HepG2 (cell line): ENCODE measurements around the gene ALG10. TPM values are rescaled to one million over a fixed set of nuclear protein-coding genes. Genes with fewer than 3 reads are reported as not detected.
A peak's percentile ranks its signal among the peaks of the same experiment; 100 is the strongest.

Source experiments
- AKNA ChIP-seq: sonication (generic); formaldehyde crosslinking; IDR thresholded peaks from 2 replicates; pipeline ENCODE4 v1.4.0; 2020; ENCODE audit warnings: missing genetic modification reagents, borderline replicate concordance
- EZH2 ChIP-seq: conservative IDR thresholded peaks from 2 replicates; pipeline ENCODE4 v1.6.1; 2012; ENCODE audit warnings: mild to moderate bottlenecking, low read depth, low read length, moderate library complexity
- FOXO1 ChIP-seq: sonication (generic); formaldehyde crosslinking; IDR thresholded peaks from 2 replicates; pipeline ENCODE4 v1.4.0; 2020; ENCODE audit warnings: missing genetic modification reagents
- HOMEZ ChIP-seq: IDR thresholded peaks from 2 replicates; pipeline ENCODE4 v1.6.1; 2016; ENCODE audit warnings: low read depth
- MED13 ChIP-seq: sonication (generic); formaldehyde crosslinking; IDR thresholded peaks from 2 replicates; pipeline ENCODE4 v1.5.0; 2020; ENCODE audit warnings: missing genetic modification reagents
- SYNCRIP ChIP-seq: fragments of 200-400 bp; formaldehyde crosslinking; IDR thresholded peaks from 2 replicates; pipeline ENCODE4 v1.6.1; 2018; ENCODE audit warnings: mild to moderate bottlenecking, low read depth, low read length; ENCODE audit not compliant: insufficient read depth
- ZBTB26 ChIP-seq: IDR thresholded peaks from 2 replicates; pipeline ENCODE4 v1.6.1; 2016; ENCODE audit warnings: missing compliant biosample characterization, missing genetic modification reagents, borderline replicate concordance
- ZMAT5 ChIP-seq: sonication (generic); formaldehyde crosslinking; IDR thresholded peaks from 2 replicates; pipeline ENCODE4 v1.5.0; 2020; ENCODE audit warnings: mild to moderate bottlenecking, low read depth, missing genetic modification reagents, borderline replicate concordance
- ZNF124 ChIP-seq: sonication (generic); formaldehyde crosslinking; IDR thresholded peaks from 2 replicates; pipeline ENCODE4 v1.4.0; 2020; ENCODE audit warnings: missing genetic modification reagents
- ZNF350 ChIP-seq: sonication (generic); formaldehyde crosslinking; IDR thresholded peaks from 2 replicates; pipeline ENCODE4 v1.4.0; 2020; ENCODE audit warnings: mild to moderate bottlenecking, low read depth, missing genetic modification reagents, borderline replicate concordance
- ZNF432 ChIP-seq: sonication (generic); formaldehyde crosslinking; IDR thresholded peaks from 2 replicates; pipeline ENCODE4 v1.5.0; 2020; ENCODE audit warnings: missing genetic modification reagents, mild to moderate bottlenecking, borderline replicate concordance
- ZNF709 ChIP-seq: sonication (generic); formaldehyde crosslinking; IDR thresholded peaks from 2 replicates; pipeline ENCODE4 v1.5.0; 2020; ENCODE audit warnings: mild to moderate bottlenecking, missing genetic modification reagents
- polyA plus RNA-seq, 8 experiments: library from polyadenylated mRNA; depleted of rRNA in 3 of 8; stranded (reverse) in 7 of 8; unstranded in 1 of 8; fragments of >200 nt; fragmentation: Illumina TruSeq in 4 of 8; extraction: Trizol in 4 of 8; gene quantifications; 2 replicates each; pipeline versions ENCODE4 v1.2.1 to v1.2.3, GENCODE V29; 2011 to 2016; ENCODE audit warnings: low read depth in 4 of 8, missing spikeins in 1 of 8, mixed read lengths in 1 of 8; ENCODE audit not compliant: insufficient read depth in 1 of 8
- total RNA-seq, 5 experiments: library from RNA; depleted of rRNA; stranded (reverse); fragments of >200 nt; fragmentation: Illumina TruSeq; extraction: Trizol; gene quantifications; 2 replicates each; pipeline ENCODE4 v1.2.3, GENCODE V29; 2016; ENCODE audit warnings: low read depth in 1 of 5

ALG10 gene
- total and polyA plus RNA-seq, 2 of the 13 experiments (the other 11 are each of a cell fraction or from before 2014, with no cell fraction given) = 7.9 to 17.4 TPM

DNA sequence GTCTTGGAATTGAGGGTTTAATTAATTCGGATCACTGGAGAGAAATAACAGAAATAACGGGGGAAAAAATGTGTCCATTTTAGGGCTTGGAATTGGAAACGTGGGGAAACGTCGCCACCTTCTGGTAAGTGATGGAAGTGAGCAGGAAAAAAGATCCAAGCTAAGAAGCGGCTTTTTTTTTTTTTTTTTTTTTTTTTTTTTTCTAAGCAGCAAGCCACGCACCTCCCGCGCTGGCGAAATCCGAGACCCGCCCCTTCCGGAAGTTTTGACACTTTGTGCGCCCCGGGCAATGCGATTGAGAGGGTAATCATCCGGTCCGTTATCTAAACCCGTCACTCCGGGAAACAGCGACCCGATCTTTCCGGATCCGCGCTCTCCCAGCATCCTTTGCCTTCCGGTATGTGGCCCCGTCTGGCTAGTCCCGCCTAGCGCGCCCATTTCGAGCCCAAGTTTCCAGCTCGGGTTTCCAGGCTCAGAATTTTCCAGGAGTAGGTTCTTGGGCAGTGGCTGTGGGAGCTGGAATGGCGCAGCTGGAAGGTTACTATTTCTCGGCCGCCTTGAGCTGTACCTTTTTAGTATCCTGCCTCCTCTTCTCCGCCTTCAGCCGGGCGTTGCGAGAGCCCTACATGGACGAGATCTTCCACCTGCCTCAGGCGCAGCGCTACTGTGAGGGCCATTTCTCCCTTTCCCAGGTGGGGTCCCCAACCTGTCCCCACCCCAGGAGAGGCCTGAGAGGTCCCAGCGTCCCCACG is at the start of gene ALG10 (continued):
- TF ChIP-seq ZNF709 (CRISPR knock-in tag) (peak; percentile 53; the same call in 1 of the 2 replicates), MED13 (CRISPR knock-in tag) (no peak), ZNF432 (CRISPR knock-in tag) (no peak), ZNF350 (CRISPR knock-in tag) (peak; percentile 77; the same call in 1 of the 2 replicates), SYNCRIP (no peak), HOMEZ (CRISPR knock-in tag) (peak; percentile 61; the same call in 1 of the 2 replicates), EZH2 (no peak), FOXO1 (peak; percentile 73), AKNA (no peak), ZBTB26 (CRISPR knock-in tag) (peak; percentile 14; the same call in 1 of the 2 replicates), ZNF124 (CRISPR knock-in tag) (peak; percentile 53; the same call in 1 of the 2 replicates), ZMAT5 (CRISPR knock-in tag) (no peak)
